Right ventricle myocardium inferior (tissue), 1 donor: ENCODE results near the gene CADM1. TPM values are rescaled to one million over a fixed set of nuclear protein-coding genes. Genes with fewer than 3 reads are reported as not detected.
A peak's percentile ranks its signal among the peaks of the same experiment; 100 is the strongest.

Experiments used
- ATAC-seq: fragments of 200-7000 bp; cut with Tn5 transposase; one replicate; pipeline ENCODE4 v1.9.1; 2020; ENCODE audit warnings: mild to moderate bottlenecking, moderate library complexity
- DNase-seq: peaks from one replicate; pipeline ENCODE4 v3.0.0; 2021; ENCODE audit errors: missing footprints
- intact Hi-C: fragments of 100-400 bp; cut with DNase I; formaldehyde crosslinking; loops from one replicate; pipeline ENCODE4 v1.11.0; 2022
- long read RNA-seq: library from polyadenylated mRNA; unstranded; transcript quantifications from one replicate; pipeline ENCODE4 v2.0.0, GENCODE V29; 2021
- total RNA-seq: library from RNA; stranded (reverse); fragmentation: NEBNext Ultra II Directional; extraction: Animal tissue kit (Norgen Biotek cat#: 25700); gene quantifications from one replicate; pipeline ENCODE4 v1.2.1, GENCODE V29; 2021
- donor health status: DM: no; HTN: yes; CAD: no; lungs with severe emphysema.

The CADM1 gene
- total RNA-seq: 42.4 TPM
- long read RNA-seq, partial matches to known transcripts: 9 of 13 reads
- long read RNA-seq, other reads (novel, unspliced or antisense): 4 of 13 reads

GRCh38 chr11:115504276-115505158 is at the start of gene CADM1:
Gene CADM1 (minus strand): TSS chr11:115504415.
- DNase-seq (peak; percentile 93), ATAC-seq (peak; percentile 95)
- intact Hi-C loops: loop anchor here (2.0 to 10.0 kb wide), 5 partner anchors 104 to 320 kb away; no protein-coding TSS in a partner anchor

DNA sequence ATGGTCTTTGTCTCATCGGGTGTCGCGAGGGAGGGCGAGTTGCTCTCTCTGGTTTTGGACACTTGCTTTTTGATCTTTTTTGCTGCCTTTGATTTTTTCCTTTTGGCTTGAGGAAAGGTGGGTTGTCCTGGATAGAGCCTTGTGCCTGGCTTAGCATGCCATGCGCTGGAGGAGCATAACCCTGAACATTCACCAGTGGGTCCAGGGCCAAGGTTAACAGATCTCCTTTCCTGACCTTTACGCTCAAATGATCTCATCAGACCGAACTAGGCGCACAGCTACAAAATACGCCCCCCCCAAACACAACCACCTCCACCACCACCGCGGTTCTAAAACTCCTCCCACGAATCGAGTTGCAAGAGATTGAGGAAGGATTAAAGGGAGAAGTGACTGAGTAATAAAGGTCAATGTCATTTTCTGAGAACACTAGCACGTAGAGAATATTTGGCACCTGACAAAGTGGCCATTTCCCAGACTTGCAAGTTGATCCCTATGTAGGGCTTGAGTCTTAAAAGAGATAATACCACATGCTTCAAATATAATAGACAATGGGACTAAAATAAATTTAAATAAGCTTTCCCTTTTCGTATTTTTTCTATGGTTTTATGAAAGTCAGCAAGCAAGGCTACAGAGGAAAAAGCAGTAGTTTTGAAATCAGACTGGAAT is 48.7 kb upstream of the CADM1 start:
- no peak for ATAC-seq
- DNase-seq: no peak
- intact Hi-C loops: no loop called here

GRCh38 chr11:115552151-115552772 is 48.0 kb upstream of the CADM1 start:
- intact Hi-C loops: no loop called here
- DNase-seq: no peak
- no peak for ATAC-seq

- intact Hi-C loops: no loop called here
- no peak for DNase-seq
- ATAC-seq: no peak
Observed at GRCh38 chr11:115550291-115551059, 46.3 kb upstream of the CADM1 start.

DNA sequence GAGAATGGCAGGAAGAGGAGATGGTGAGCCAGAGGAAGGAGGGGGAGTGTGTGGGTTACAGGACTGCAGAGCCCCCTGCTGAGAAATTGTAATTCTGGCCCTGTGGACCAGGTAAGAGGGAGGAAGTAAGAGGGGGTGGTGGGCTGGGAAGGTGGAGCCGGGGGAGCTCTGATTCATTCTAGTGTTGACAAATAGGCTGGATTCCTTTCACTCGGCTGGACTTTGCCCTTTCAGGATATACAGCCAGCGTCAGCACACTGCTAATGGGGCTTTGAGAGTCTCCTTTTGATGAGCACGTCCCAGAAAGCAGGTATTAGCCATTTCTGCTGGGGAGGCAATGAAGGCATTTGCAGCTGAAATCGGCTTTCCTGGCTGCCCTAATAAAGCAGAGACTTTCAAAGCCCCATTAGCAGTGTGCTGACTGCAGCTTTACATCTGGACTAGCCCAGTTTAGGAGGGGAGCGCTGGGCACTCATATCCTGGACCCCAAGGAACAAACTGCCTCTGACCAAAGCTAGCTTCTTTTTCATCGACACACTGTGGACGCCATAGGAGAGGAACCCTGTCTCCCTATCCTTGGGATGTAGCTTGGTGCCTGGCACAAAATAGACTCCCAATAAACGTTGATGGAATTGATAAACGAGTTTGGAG is 44.8 kb upstream of the CADM1 start:
- DNase-seq (no peak), ATAC-seq (no peak)
- intact Hi-C loops: no loop called here

GRCh38 chr11:115545581-115546210 is 41.5 kb upstream of the CADM1 start:
- DNase-seq (no peak), ATAC-seq (no peak)
- intact Hi-C loops: no loop called here

GRCh38 chr11:115544422-115544948 is 40.3 kb upstream of the CADM1 start:
- DNase-seq (no peak), ATAC-seq (peak; percentile 46)
- intact Hi-C loops: no loop called here

DNA sequence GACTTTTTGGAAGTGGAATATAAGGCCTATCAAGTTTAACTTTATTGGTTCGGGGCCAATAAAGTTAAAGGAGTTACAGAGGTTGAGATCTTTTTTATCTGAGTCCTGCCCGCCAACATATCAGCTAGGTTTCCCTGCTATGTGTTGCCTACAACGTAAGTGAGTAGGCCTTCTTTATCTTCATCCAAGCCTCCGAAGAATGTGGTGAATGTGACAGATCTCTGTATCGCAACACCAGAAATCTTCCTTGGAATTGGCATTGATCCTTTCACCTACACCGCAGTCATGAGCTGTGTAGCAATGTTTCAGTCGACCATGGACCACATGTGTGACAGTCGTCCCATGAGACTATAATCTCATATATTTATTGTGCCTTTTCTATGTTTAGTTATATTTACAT is 37.3 kb upstream of the CADM1 start:
- DNase-seq (no peak), ATAC-seq (no peak)
- intact Hi-C loops: no loop called here

GRCh38 chr11:115539844-115540243 is 35.6 kb upstream of the CADM1 start:
- ATAC-seq: no peak
- no peak for DNase-seq
- intact Hi-C loops: no loop called here

DNA sequence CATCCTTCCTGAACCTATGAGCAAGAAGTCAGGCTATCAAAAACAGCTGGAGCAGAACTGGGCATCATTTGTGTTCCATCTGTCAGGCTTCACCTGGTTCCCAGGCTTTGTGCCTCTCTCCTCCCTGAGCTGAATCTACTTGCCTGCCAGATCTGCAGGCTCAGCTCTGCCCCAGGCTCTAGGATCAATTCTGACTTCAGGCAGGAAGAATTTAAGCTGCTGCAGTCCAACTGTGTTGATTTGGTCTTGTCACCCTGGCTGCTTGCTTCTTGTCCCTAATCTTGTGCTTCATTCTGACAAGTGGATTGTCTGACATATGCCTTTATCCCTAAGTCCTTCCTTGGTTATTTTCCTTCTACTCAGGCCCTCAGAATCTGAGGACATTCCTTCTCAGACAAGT is 31.6 kb upstream of the CADM1 start:
- ATAC-seq (no peak), DNase-seq (no peak)
- intact Hi-C loops: no loop called here

DNA sequence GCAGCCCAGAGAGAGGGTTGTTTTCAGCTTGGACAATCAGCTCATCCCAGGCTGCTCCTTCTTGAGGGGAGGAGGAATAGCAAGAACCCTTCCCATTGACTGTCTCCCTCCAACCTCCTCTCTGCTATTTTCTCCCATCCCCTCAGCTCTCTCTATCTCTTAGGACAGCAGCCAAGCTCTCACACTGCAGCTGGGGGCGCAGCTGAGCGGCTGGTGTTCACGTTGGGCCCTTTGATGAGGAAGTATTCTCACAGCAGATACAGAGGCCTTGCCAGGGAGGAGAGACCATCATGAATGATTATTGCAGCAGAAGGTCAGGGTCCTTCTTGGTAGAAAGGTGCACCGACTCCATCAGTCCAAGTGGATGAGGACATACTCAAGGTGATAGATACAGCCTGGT is 26.5 kb upstream of the CADM1 start:
- intact Hi-C loops: no loop called here
- ATAC-seq (no peak), DNase-seq (no peak)

DNA sequence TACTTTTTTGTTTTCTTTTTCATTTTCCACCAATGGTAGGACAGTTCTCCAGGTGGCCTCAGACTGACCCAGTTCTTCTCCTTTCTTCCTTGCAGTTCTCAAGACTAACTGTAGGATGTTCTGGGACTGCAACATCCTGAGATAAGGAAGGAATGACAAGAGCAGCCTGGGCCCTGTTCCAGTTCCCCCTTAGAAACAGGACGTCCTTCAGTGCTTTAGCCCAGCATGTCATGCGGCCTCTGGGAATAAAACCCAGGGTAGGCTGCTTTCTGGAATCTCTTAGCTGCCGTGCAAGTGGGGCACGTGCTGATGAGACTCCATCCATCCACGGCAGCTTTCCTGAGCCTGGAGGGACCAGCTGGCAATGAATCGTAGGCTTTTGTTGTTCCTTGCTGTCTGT is 24.0 kb upstream of the CADM1 start:
- DNase-seq: no peak
- peak; percentile 78 for ATAC-seq
- intact Hi-C loops: no loop called here

- intact Hi-C loops: no loop called here
- ATAC-seq: no peak
Observed at GRCh38 chr11:115527534-115528125, 23.4 kb upstream of the CADM1 start.

GRCh38 chr11:115525531-115526006 is 21.4 kb upstream of the CADM1 start:
- DNase-seq (no peak), ATAC-seq (no peak)
- intact Hi-C loops: no loop called here

More at GRCh38 chr11:115527534-115528125, 23.4 kb upstream of the CADM1 start:
- no peak for DNase-seq

DNA sequence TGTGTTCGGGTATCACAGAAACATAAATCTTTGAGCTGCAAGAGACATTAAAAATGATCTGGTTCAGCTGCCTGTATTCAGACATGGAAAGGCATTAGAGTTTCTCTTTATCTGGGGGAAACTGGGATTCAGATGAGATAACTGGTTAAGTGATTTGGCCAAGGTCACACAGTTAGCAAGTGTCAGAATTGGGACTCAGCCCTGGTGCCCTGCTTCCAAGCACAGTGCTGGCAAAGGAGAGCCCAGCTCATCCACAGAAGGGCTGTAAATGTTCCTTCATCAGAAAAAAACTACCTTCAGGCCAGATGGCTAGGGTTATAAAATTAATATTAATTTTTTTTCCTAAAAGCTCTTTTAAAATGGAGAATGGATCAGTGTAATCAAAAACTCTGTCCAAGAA is 20.4 kb upstream of the CADM1 start:
- peak; percentile 53 for ATAC-seq
- intact Hi-C loops: no loop called here
- no peak for DNase-seq

DNA sequence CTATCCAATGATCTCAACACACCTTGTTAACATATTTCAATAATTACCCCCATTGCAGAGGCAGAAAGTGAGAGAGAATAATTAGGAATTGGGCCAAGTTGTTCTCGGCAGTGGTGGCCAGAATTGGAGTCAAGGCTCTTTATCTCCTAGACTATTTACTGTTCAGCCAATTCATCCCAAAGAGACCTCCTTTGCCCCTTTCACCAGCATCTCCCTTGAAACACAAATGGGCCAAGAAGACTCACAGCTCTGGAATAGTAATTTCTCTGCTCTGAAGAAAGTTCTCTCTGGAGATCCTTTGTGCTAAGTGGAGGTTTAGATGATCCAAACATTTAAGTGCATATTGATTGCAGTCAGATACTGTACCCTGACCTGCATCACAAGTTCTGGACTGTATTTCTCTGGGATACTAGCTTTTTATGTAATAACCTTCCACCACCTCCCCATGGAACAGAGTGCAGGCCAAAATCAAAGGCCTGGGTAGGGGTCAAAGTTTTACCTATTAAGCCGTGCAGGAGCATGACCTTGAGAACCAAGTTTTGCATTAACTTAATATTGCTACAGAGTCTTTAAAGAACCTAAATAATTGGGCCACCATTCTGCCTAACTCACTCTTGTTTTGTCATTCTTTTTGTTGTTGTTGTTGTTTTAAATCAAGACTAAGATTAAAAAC is 19.6 kb upstream of the CADM1 start:
- no peak for ATAC-seq
- intact Hi-C loops: no loop called here
- no peak for DNase-seq

- DNase-seq (no peak), ATAC-seq (no peak)
- intact Hi-C loops: no loop called here
Observed at GRCh38 chr11:115522302-115522701, 18.1 kb upstream of the CADM1 start.
